ENCODE measurements around the gene SPNS3. TPM values are rescaled to one million over a fixed set of nuclear protein-coding genes. Genes with fewer than 3 reads are reported as not detected.

Gene SPNS3
- total and polyA plus RNA-seq, 10 of the 15 experiments (the other 5 are each of a cell fraction or from before 2014, with no cell fraction given), result 0.16 to 2.6 (median 0.97) TPM

- CTCF ChIA-PET, result no interaction called here
- WGBS (ENCODE audit: insufficient coverage, insufficient replicate concordance, low lambda C conversion rate, missing lambda C conversion rate), result 56% methylated on average over 11 of the region's 11 CpGs
- no peak for DNase-seq (ENCODE audit: low read depth, low spot score)
- in situ Hi-C loops (cut with MboI) (no loop called here), intact Hi-C loops (cut with micrococcal nuclease; ENCODE audit: unreplicated experiment) (no loop called here)
- Histone ChIP-seq H3K9me3 (replicated peaks; ENCODE audit: control insufficient read depth, insufficient read depth, low read length) (no peaks in the 10 kb centered on the region), H3K79me2 (ENCODE audit: control insufficient read depth, insufficient read depth, low read length) (no peaks in the 10 kb centered on the region), H3K27ac (ENCODE audit: control insufficient read depth, insufficient read depth) (no peak overlapping the region), H3K9ac (ENCODE audit: control insufficient read depth, insufficient read depth, low read length) (no peak overlapping the region), H2AFZ (ENCODE audit: control insufficient read depth, low read depth, low read length) (no peak overlapping the region), H3K27me3 (replicated peaks in 1 of 2; ENCODE audit: control insufficient read depth in 2 of 2, insufficient read depth in 2 of 2, low read length in 1 of 2) (no peaks in the 10 kb centered on the region; a peak in 3 of 4 replicates), H3K4me2 (ENCODE audit: control insufficient read depth, insufficient read depth) (no peak overlapping the region), H4K20me1 (ENCODE audit: control insufficient read depth, insufficient read depth) (no peaks in the 10 kb centered on the region), H3K36me3 (ENCODE audit: control insufficient read depth in 2 of 2, insufficient read depth in 2 of 2, low read length in 1 of 2) (no peaks in the 10 kb centered on the region), H3K4me1 (ENCODE audit: control insufficient read depth, insufficient read depth, low read length) (peaks cover 8% of the 10 kb centered on the region), H3K4me3 (no peak overlapping the region)
- BruUV-seq (replicated peaks), result no TSS peak
- SMC1A ChIA-PET (ENCODE audit: uncharacterized antibody, unreplicated experiment), result no interaction called here
- RAD21 ChIA-PET (ENCODE audit: unreplicated experiment), result no interaction called here
- FAIRE-seq, result no peak
- no peak for ATAC-seq
- POLR2A ChIA-PET, result no interaction called here
- no peak for TF ChIP-seq SP1 (IDR thresholded peaks at IDR 0.05; ENCODE audit: low read depth, low read length)
- TF ChIP-seq RUNX3 (IDR thresholded peaks at IDR 0.05; ENCODE audit: low read length), result no peak
- no peak for TF ChIP-seq SKIL (IDR thresholded peaks at IDR 0.05; ENCODE audit: low read depth, poor library complexity, severe bottlenecking)
- TF ChIP-seq CUX1 (IDR thresholded peaks at IDR 0.05; ENCODE audit: insufficient replicate concordance, low read depth, low read length), result no peak
- no peak for TF ChIP-seq CHD4 (IDR thresholded peaks at IDR 0.05)
- no peak for TF ChIP-seq MTA2 (IDR thresholded peaks at IDR 0.05; ENCODE audit: low read depth)
- no peak for TF ChIP-seq ZNF622 (IDR thresholded peaks at IDR 0.05)
- TF ChIP-seq ZNF592 (IDR thresholded peaks at IDR 0.05), result no peak
- no peak for TF ChIP-seq E4F1 (IDR thresholded peaks at IDR 0.05; ENCODE audit: borderline replicate concordance, partially characterized antibody)
- TF ChIP-seq KDM1A (IDR thresholded peaks at IDR 0.05; ENCODE audit: borderline replicate concordance), result no peak
Measured at GRCh38 chr17:4478318-4478830, 44.6 kb downstream of the SPNS3 start.
